OCI-LY1 (cell line): ENCODE data around the gene PRM1.

Source experiments
- H2AFZ ChIP-seq: fragments of 200-600 bp; sonication (generic), shearing (Covaris generic); 2 replicates; pipeline ENCODE4 v1.6.0; 2014; ENCODE audit warnings: antibody characterized with exemption, mild to moderate bottlenecking, low read length
- H3F3A ChIP-seq: fragments of 200-600 bp; sonication (generic), shearing (Covaris generic); 2 replicates; pipeline ENCODE4 v1.6.0; 2014; ENCODE audit warnings: mild to moderate bottlenecking, antibody characterized with exemption, low read length, moderate library complexity; ENCODE audit not compliant: insufficient read depth
- H3K27ac ChIP-seq: fragments of 200-600 bp; sonication (generic); 2 replicates; pipeline ENCODE4 v1.5.1; 2014; ENCODE audit warnings: low read length, mixed run types, mild to moderate bottlenecking, low read depth; ENCODE audit not compliant: poor library complexity, severe bottlenecking
- H3K27me3 ChIP-seq: fragments of 200-600 bp; sonication (generic); 2 replicates; pipeline ENCODE4 v1.6.0; 2014; ENCODE audit warnings: antibody characterized with exemption, mild to moderate bottlenecking, low read length, moderate library complexity; ENCODE audit not compliant: insufficient read depth
- H3K36me3 ChIP-seq: fragments of 200-600 bp; sonication (generic); 2 replicates; pipeline ENCODE4 v1.6.1; 2014; ENCODE audit warnings: mild to moderate bottlenecking, antibody characterized with exemption, low read length, moderate library complexity, mixed read lengths; ENCODE audit not compliant: insufficient read depth
- H3K4me1 ChIP-seq: fragments of 200-600 bp; sonication (generic); 2 replicates; pipeline ENCODE4 v1.5.1; 2014; ENCODE audit warnings: mild to moderate bottlenecking, low read length, moderate library complexity; ENCODE audit not compliant: insufficient read depth, severe bottlenecking
- H3K4me2 ChIP-seq: fragments of 200-600 bp; sonication (generic), shearing (Covaris generic); 2 replicates; pipeline ENCODE4 v1.6.1; 2014; ENCODE audit warnings: low read length
- H3K4me3 ChIP-seq: fragments of 200-600 bp; sonication (generic); 2 replicates; pipeline ENCODE4 v1.5.1; 2014; ENCODE audit warnings: low read length, low read depth, mild to moderate bottlenecking, mixed read lengths; ENCODE audit not compliant: poor library complexity, severe bottlenecking
- H3K79me2 ChIP-seq: fragments of 200-600 bp; shearing (Covaris generic); 2 replicates; pipeline ENCODE4 v1.6.1; 2016; ENCODE audit warnings: mixed run types, low read length, mixed read lengths; ENCODE audit not compliant: insufficient read depth
- H3K9ac ChIP-seq: fragments of 200-600 bp; sonication (generic), shearing (Covaris generic); 2 replicates; pipeline ENCODE4 v1.6.1; 2014; ENCODE audit warnings: mild to moderate bottlenecking, low read length, mixed read lengths
- H3K9me2 ChIP-seq: fragments of 200-600 bp; sonication (generic), shearing (Covaris generic); 2 replicates; pipeline ENCODE4 v1.6.1; 2014; ENCODE audit warnings: low read depth, mild to moderate bottlenecking, low read length, mixed read lengths
- H3K9me3 ChIP-seq: fragments of 200-600 bp; shearing (Covaris generic); 2 replicates; pipeline ENCODE4 v1.6.1; 2014; ENCODE audit warnings: low read length, mixed read lengths
- H4K20me1 ChIP-seq: fragments of 200-600 bp; sonication (generic), shearing (Covaris generic); 2 replicates; pipeline ENCODE4 v1.6.0; 2016; ENCODE audit warnings: mild to moderate bottlenecking, low read length; ENCODE audit not compliant: insufficient read depth
- EZH2 ChIP-seq: fragments of 200-600 bp; sonication (generic), shearing (Covaris generic); IDR thresholded peaks from 2 replicates; pipeline ENCODE4 v1.8.0; 2017; ENCODE audit warnings: borderline replicate concordance, mixed run types, mild to moderate bottlenecking, antibody characterized with exemption, low read length, moderate library complexity, mixed read lengths
- TF ChIP-seq, protein P1 (sequence below): fragments of 200-600 bp; sonication (generic), shearing (Covaris generic); IDR thresholded peaks from 2 replicates; pipeline ENCODE4 v1.5.1; 2017; ENCODE audit warnings: mild to moderate bottlenecking, antibody characterized with exemption, low read length, moderate library complexity, mixed read lengths

The PRM1 gene

DNA sequence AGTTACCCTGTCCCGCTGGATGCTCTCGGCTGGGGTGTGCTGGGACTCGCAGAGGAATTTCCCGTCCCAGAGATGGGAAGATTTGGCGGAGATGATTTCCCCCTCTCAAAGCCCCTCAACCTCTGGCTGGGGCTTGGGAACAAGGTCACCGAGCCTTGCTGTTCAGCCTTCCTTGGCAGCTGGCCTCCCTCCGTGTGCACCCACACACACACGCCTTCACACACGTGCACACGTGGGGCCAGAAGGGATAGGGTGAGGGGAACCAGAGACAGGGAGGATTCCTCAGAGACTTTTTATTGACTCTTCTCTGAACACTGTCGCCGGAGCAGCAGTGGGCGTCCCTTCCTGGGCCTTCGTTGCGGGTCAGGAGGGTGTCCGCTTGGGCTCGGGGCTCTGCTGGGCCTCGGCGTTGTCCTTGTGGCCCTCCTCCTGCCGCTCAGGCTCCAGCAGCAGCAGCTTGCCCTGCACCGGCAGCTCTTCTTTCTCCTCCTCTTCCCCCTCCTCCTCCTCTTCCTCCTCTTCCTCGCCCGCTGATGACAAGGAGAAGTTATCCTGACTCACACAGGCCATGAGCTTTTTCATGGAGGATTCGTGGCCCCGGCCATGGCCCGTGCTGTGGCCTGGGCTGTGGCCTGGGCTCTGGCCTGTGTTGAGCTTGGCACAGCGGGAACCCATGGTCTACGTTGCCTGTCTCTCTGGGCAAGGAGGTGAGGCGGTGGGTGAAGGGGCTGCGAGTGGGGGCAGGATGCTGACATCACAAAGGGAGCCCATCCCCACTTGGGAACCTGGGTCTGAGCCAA, 8.0 kb downstream of the PRM1 start, which contains the start of gene PRM3:
Gene PRM3, minus strand, starts transcription at position 709 of the 800 bp plus-strand sequence. Its CDS starts 34 bp downstream, at position 675.
- H3K4me1 ChIP-seq = no peaks in the 10 kb centered on the region
- no peak within 1 kb of the TSS for H3K4me3 ChIP-seq
- no peak within 1 kb of the TSS for H2AFZ ChIP-seq
- H3F3A ChIP-seq = no peaks in the 10 kb centered on the region
- H3K27ac ChIP-seq = no peak within 1 kb of the TSS
- H3K36me3 ChIP-seq = no peaks in the 10 kb centered on the region; the same call in 1 of the 2 replicates
- no peaks in the 10 kb centered on the region for H3K27me3 ChIP-seq
- H3K9ac ChIP-seq = no peak within 1 kb of the TSS
- no peaks in the 10 kb centered on the region for H4K20me1 ChIP-seq
- H3K4me2 ChIP-seq = no peak within 1 kb of the TSS
- no peaks in the 10 kb centered on the region for H3K9me2 ChIP-seq
- no peaks in the 10 kb centered on the region for H3K79me2 ChIP-seq
- H3K9me3 ChIP-seq = no peaks in the 10 kb centered on the region
- no peak for TF ChIP-seq EZH2
- TF ChIP-seq, protein P1, sequence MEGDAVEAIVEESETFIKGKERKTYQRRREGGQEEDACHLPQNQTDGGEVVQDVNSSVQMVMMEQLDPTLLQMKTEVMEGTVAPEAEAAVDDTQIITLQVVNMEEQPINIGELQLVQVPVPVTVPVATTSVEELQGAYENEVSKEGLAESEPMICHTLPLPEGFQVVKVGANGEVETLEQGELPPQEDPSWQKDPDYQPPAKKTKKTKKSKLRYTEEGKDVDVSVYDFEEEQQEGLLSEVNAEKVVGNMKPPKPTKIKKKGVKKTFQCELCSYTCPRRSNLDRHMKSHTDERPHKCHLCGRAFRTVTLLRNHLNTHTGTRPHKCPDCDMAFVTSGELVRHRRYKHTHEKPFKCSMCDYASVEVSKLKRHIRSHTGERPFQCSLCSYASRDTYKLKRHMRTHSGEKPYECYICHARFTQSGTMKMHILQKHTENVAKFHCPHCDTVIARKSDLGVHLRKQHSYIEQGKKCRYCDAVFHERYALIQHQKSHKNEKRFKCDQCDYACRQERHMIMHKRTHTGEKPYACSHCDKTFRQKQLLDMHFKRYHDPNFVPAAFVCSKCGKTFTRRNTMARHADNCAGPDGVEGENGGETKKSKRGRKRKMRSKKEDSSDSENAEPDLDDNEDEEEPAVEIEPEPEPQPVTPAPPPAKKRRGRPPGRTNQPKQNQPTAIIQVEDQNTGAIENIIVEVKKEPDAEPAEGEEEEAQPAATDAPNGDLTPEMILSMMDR = no peak

DNA sequence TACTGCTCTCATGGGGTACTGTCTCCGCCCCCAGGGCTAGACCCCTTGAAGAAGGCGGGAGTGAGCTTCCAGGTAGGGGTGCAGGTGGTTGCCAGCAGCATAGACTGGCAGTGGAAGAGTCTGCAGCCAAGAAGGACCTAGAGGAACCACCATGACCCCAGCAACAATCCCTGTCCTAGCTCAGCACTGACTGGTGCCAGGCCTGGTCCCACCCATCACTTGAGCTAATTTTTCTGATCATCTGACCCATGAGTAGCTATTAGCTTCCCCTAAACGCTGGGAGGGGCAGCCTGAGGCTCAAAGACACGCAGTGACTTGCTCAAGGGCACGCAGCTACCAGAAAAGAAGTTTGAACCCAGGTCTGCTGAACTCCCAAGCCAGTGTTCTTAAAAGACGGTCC, 8.6 kb downstream of the PRM1 start:
- H3K4me1 ChIP-seq = no peaks in the 10 kb centered on the region
- H3K4me3 ChIP-seq = no peak overlapping the region
- H3K4me2 ChIP-seq = no peak overlapping the region
- H2AFZ ChIP-seq = no peak overlapping the region
- no peaks in the 10 kb centered on the region for H3K9me3 ChIP-seq
- H3K79me2 ChIP-seq = no peaks in the 10 kb centered on the region
- H3K9me2 ChIP-seq = no peaks in the 10 kb centered on the region
- H3K36me3 ChIP-seq = no peaks in the 10 kb centered on the region; the same call in 1 of the 2 replicates
- no peaks in the 10 kb centered on the region for H3F3A ChIP-seq
- H3K27me3 ChIP-seq = no peaks in the 10 kb centered on the region
- H3K27ac ChIP-seq = no peak overlapping the region
- H3K9ac ChIP-seq = no peak overlapping the region
- no peak for TF ChIP-seq EZH2
- TF ChIP-seq, protein P1 = no peak
- no peaks in the 10 kb centered on the region for H4K20me1 ChIP-seq

DNA sequence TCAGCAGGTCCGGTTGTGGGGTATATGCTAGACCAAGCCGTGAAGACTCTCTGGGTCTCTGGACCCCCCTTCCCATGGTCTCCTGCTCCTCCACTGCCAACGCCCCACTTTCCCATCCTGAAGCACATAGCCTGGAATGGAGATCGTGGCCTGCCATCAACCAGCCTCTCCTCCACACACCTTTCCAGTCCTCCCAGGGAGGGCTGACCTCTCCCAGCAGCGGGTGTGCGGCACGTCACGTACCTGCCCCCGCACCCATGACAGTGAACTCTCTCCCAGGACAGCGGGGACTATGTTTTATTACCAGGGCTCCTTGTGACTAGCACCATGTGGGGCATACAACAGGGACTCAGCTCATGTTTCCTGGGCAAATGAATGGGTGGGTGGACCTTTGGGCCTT, 9.5 kb downstream of the PRM1 start:
- H3K27me3 ChIP-seq = no peaks in the 10 kb centered on the region
- no peaks in the 10 kb centered on the region for H3K4me1 ChIP-seq
- no peak for TF ChIP-seq EZH2
- TF ChIP-seq, protein P1 = no peak

More for the DNA sequence above, 9.5 kb downstream of the PRM1 start:
- Histone ChIP-seq H3K27ac (no peak overlapping the region), H3K36me3 (no peaks in the 10 kb centered on the region; the same call in 1 of the 2 replicates), H3K4me2 (no peak overlapping the region), H3F3A (no peaks in the 10 kb centered on the region), H3K9ac (no peak overlapping the region), H3K9me3 (no peaks in the 10 kb centered on the region), H4K20me1 (no peaks in the 10 kb centered on the region), H3K79me2 (no peaks in the 10 kb centered on the region), H3K9me2 (no peaks in the 10 kb centered on the region), H2AFZ (no peak overlapping the region), H3K4me3 (no peak overlapping the region)
